Astrocyte of the cerebellum (primary cell): ENCODE data around the gene HNRNPA2B1.

ENCODE experiments used
- DNase-seq: peaks from one replicate; pipeline ENCODE4 v3.0.0-alpha.2; 2011; ENCODE audit warnings: low read depth
- H3K4me3 ChIP-seq: 2 replicates; pipeline ENCODE4 v1.5.1; 2011; ENCODE audit warnings: mild to moderate bottlenecking, low read depth, low read length, moderate library complexity
- CTCF ChIP-seq: IDR thresholded peaks from 2 replicates; pipeline ENCODE4 v1.5.1; 2012; ENCODE audit warnings: low read length, low read depth, moderate library complexity, mild to moderate bottlenecking; ENCODE audit errors: missing control alignments
- in situ Hi-C: cut with HindIII; loops from 2 replicates; pipeline ENCODE4 v1.10.0; 2017; ENCODE audit warnings: low sequenced_read_pairs

HNRNPA2B1 gene

GRCh38 chr7:26143298-26144048, 57.1 kb downstream of the HNRNPA2B1 start:
- TF ChIP-seq CTCF: no peak
- in situ Hi-C loops: no loop called here
- H3K4me3 ChIP-seq: no peak overlapping the region
- no peak for DNase-seq

GRCh38 chr7:26141077-26141476, 59.5 kb downstream of the HNRNPA2B1 start:
- no peak for TF ChIP-seq CTCF
- in situ Hi-C loops: no loop called here

GRCh38 chr7:26140380-26140779, 60.2 kb downstream of the HNRNPA2B1 start:
- in situ Hi-C loops: no loop called here
- DNase-seq: no peak
- no peak overlapping the region for H3K4me3 ChIP-seq
- TF ChIP-seq CTCF: no peak

More at GRCh38 chr7:26141077-26141476, 59.5 kb downstream of the HNRNPA2B1 start:
- H3K4me3 ChIP-seq: no peak overlapping the region
- no peak for DNase-seq
